ENCODE data around the gene GLYATL1. TPM values are rescaled to one million over a fixed set of nuclear protein-coding genes. Genes with fewer than 3 reads are reported as not detected.
A peak's percentile ranks its signal among the peaks of the same experiment; 100 is the strongest.

The GLYATL1 gene
- total and polyA plus RNA-seq, 4 donors: 64.9 to 622 (median 247) TPM

- H3K4me3 ChIP-seq (ENCODE audit: low read depth in 1 of 3, low read length in 3 of 3): no peak overlapping the region
- H3K36me3 ChIP-seq (ENCODE audit: control insufficient read depth in 4 of 4, insufficient read depth in 3 of 4, low read depth in 1 of 4, low read length in 3 of 4): no peaks in the 10 kb centered on the region
- WGBS: 77% methylated on average over 7 of the region's 7 CpGs
- H3K9me3 ChIP-seq (ENCODE audit: control insufficient read depth in 4 of 4, low read length in 3 of 4): no peaks in the 10 kb centered on the region
- no peak for DNase-seq (ENCODE audit: low spot score)
- peak overlapping the region; percentile 14 to 55 for H3K27ac ChIP-seq (ENCODE audit: low read depth in 1 of 2, low read length in 2 of 2)
- H3K27me3 ChIP-seq (ENCODE audit: control insufficient read depth in 4 of 4, insufficient read depth in 4 of 4, low read length in 3 of 4): no peaks in the 10 kb centered on the region
- H3K4me1 ChIP-seq (ENCODE audit: control insufficient read depth in 4 of 4, insufficient read depth in 4 of 4, low read length in 3 of 4): peaks cover 3 to 43% (median 25%) of the 10 kb centered on the region in 4 donors
- no peak for TF ChIP-seq NR2F2 (IDR thresholded peaks at IDR 0.05)
- TF ChIP-seq, protein P1, sequence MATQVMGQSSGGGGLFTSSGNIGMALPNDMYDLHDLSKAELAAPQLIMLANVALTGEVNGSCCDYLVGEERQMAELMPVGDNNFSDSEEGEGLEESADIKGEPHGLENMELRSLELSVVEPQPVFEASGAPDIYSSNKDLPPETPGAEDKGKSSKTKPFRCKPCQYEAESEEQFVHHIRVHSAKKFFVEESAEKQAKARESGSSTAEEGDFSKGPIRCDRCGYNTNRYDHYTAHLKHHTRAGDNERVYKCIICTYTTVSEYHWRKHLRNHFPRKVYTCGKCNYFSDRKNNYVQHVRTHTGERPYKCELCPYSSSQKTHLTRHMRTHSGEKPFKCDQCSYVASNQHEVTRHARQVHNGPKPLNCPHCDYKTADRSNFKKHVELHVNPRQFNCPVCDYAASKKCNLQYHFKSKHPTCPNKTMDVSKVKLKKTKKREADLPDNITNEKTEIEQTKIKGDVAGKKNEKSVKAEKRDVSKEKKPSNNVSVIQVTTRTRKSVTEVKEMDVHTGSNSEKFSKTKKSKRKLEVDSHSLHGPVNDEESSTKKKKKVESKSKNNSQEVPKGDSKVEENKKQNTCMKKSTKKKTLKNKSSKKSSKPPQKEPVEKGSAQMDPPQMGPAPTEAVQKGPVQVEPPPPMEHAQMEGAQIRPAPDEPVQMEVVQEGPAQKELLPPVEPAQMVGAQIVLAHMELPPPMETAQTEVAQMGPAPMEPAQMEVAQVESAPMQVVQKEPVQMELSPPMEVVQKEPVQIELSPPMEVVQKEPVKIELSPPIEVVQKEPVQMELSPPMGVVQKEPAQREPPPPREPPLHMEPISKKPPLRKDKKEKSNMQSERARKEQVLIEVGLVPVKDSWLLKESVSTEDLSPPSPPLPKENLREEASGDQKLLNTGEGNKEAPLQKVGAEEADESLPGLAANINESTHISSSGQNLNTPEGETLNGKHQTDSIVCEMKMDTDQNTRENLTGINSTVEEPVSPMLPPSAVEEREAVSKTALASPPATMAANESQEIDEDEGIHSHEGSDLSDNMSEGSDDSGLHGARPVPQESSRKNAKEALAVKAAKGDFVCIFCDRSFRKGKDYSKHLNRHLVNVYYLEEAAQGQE (IDR thresholded peaks at IDR 0.05): peak; percentile 35
- no peak for TF ChIP-seq EGR1 (IDR thresholded peaks at IDR 0.05; ENCODE audit: low read depth in 2 of 2)
- TF ChIP-seq, protein P2, sequence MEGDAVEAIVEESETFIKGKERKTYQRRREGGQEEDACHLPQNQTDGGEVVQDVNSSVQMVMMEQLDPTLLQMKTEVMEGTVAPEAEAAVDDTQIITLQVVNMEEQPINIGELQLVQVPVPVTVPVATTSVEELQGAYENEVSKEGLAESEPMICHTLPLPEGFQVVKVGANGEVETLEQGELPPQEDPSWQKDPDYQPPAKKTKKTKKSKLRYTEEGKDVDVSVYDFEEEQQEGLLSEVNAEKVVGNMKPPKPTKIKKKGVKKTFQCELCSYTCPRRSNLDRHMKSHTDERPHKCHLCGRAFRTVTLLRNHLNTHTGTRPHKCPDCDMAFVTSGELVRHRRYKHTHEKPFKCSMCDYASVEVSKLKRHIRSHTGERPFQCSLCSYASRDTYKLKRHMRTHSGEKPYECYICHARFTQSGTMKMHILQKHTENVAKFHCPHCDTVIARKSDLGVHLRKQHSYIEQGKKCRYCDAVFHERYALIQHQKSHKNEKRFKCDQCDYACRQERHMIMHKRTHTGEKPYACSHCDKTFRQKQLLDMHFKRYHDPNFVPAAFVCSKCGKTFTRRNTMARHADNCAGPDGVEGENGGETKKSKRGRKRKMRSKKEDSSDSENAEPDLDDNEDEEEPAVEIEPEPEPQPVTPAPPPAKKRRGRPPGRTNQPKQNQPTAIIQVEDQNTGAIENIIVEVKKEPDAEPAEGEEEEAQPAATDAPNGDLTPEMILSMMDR (IDR thresholded peaks at IDR 0.05; ENCODE audit: low read depth, low read length, missing input control): no peak
- TF ChIP-seq RXRA (IDR thresholded peaks at IDR 0.05): peak in 1 of 2 donors; percentile 47
- peak in 1 of 2 donors; percentile 14 for TF ChIP-seq JUND (IDR thresholded peaks at IDR 0.05)
- TF ChIP-seq, protein P3, sequence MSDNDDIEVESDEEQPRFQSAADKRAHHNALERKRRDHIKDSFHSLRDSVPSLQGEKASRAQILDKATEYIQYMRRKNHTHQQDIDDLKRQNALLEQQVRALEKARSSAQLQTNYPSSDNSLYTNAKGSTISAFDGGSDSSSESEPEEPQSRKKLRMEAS (IDR thresholded peaks at IDR 0.05): peak; percentile 36
- peak; percentile 43 for TF ChIP-seq SP1 (IDR thresholded peaks at IDR 0.05)
- peak; percentile 78 to 88 for TF ChIP-seq HNF4A (conservative IDR thresholded peaks at IDR 0.05)
- TF ChIP-seq, protein P4, sequence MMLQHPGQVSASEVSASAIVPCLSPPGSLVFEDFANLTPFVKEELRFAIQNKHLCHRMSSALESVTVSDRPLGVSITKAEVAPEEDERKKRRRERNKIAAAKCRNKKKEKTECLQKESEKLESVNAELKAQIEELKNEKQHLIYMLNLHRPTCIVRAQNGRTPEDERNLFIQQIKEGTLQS (IDR thresholded peaks at IDR 0.05): no peak
- TF ChIP-seq YY1 (IDR thresholded peaks at IDR 0.05): peak; percentile 23
- no peak for TF ChIP-seq FOXA1 (IDR thresholded peaks at IDR 0.05)
- TF ChIP-seq TAF1 (conservative IDR thresholded peaks at IDR 0.05): no peak
- H3K9ac ChIP-seq (ENCODE audit: low read depth in 1 of 2, low read length in 2 of 2): no peak overlapping the region
These were observed 4.3 kb upstream of the GLYATL1 start for GRCh38 chr11:58934945-58935513.

DNA sequence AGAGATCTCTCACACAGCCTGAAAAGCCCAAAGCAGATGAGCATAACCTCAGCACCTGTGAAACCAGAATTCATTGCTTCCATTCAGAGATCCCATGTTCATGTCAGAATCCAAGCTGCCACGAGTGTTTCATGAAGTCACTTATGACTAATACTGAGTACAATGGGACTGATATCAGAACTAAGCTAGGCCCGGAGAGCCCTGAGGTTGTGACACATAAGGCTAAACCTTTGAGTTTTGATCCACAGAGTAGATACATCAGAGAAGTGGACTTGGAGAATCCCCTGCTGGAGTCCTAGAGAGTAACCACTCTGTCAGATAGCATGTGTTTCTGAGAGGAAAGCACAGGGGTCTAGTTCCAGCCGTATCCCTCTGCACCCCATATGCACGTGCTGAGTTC is 890 bp upstream of the GLYATL1 start:
- Histone ChIP-seq H3K4me1 (ENCODE audit: control insufficient read depth in 4 of 4, insufficient read depth in 4 of 4, low read length in 3 of 4) (peaks cover 6 to 53% (median 33%) of the 10 kb centered on the region in 4 donors), H3K27me3 (ENCODE audit: control insufficient read depth in 4 of 4, insufficient read depth in 4 of 4, low read length in 3 of 4) (no peaks in the 10 kb centered on the region), H3K27ac (ENCODE audit: low read depth in 1 of 2, low read length in 2 of 2) (peak overlapping the region; percentile 84 to 96), H3K9ac (ENCODE audit: low read depth in 1 of 2, low read length in 2 of 2) (no peak overlapping the region), H3K9me3 (ENCODE audit: control insufficient read depth in 4 of 4, low read length in 3 of 4) (no peaks in the 10 kb centered on the region), H3K4me3 (ENCODE audit: low read depth in 1 of 3, low read length in 3 of 3) (no peak overlapping the region), H3K36me3 (ENCODE audit: control insufficient read depth in 4 of 4, insufficient read depth in 3 of 4, low read depth in 1 of 4, low read length in 3 of 4) (peaks cover 0 to 2% (median 0%) of the 10 kb centered on the region in 4 donors)
- DNase-seq (ENCODE audit: low spot score): no peak
- WGBS: 72% methylated on average over 4 of the region's 4 CpGs
- TF ChIP-seq ZBTB33 (IDR thresholded peaks at IDR 0.05) (no peak), YY1 (IDR thresholded peaks at IDR 0.05) (no peak), HNF4G (IDR thresholded peaks at IDR 0.05) (no peak), RAD21 (IDR thresholded peaks at IDR 0.05) (no peak), HNF4A (conservative IDR thresholded peaks at IDR 0.05) (no peak), TAF1 (conservative IDR thresholded peaks at IDR 0.05) (no peak), NR2F2 (IDR thresholded peaks at IDR 0.05) (no peak), JUND (IDR thresholded peaks at IDR 0.05) (no peak), EGR1 (IDR thresholded peaks at IDR 0.05; ENCODE audit: low read depth in 2 of 2) (no peak), FOXA2 (IDR thresholded peaks at IDR 0.05) (no peak), RXRA (IDR thresholded peaks at IDR 0.05) (no peak)
- TF ChIP-seq, protein P2 (IDR thresholded peaks at IDR 0.05; ENCODE audit: low read depth, low read length, missing input control): no peak

All from liver (tissue), 9 donors.